HepG2 (cell line): ENCODE results near the gene LLGL2. TPM values are rescaled to one million over a fixed set of nuclear protein-coding genes. Genes with fewer than 3 reads are reported as not detected.

Experiments used
- ATAC-seq: fragments of 200-7000 bp; cut with Tn5 transposase; 3 replicates; pipeline ENCODE4 v1.9.1; 2020; ENCODE audit warnings: mild to moderate bottlenecking, moderate library complexity
- BruUV-seq: library from RNA; stranded (reverse); fragments of 400-500 nt; replicated peaks from 2 replicates; lab custom pipeline; 2021; lab: Mats Ljungman, UMichigan
- CTCF ChIA-PET: fragments of 300-600 bp; formaldehyde crosslinking; extraction: SDS; loops from one replicate; lab custom pipeline; 2021; ENCODE audit warnings: low total read pairs, inconsistent platforms, low intra/inter-chr PET ratio; lab: Yijun Ruan, JAX
- POLR2A ChIA-PET: fragments of 350-600 bp; sonication (Branson Sonifier 250); formaldehyde crosslinking; loops from one replicate; lab custom pipeline; 2020; ENCODE audit warnings: antibody characterized with exemption, inconsistent platforms; lab: Yijun Ruan, JAX
- DNase-seq: peaks from one replicate; pipeline ENCODE4 v3.0.0-alpha.2; 2015; ENCODE audit warnings: low spot score
- FAIRE-seq: peaks from 3 replicates; lab custom pipeline; 2011; peaks lifted over from hg19 to GRCh38; lab: Jason Lieb, UNC
- H2AFZ ChIP-seq: one replicate; pipeline ENCODE4 v1.6.1; 2011; ENCODE audit warnings: low read length, inconsistent platforms
- H3K27ac ChIP-seq: fragments of 300-600 bp; 3 replicates; pipeline ENCODE4 v1.8.0; 2011; ENCODE audit warnings: mixed run types, mild to moderate bottlenecking, mixed read lengths, low read length, inconsistent platforms; ENCODE audit not compliant: insufficient read depth; ENCODE audit errors: extremely low read length
- H3K27me3 ChIP-seq, 2 experiments: fragments of 200-600 bp in 1 of 2; 2 replicates in 1 of 2; 3 replicates in 1 of 2; pipeline versions ENCODE4 v1.6.0 to v1.8.0; 2011; ENCODE audit warnings: low read length in 2 of 2, mild to moderate bottlenecking in 2 of 2, moderate library complexity in 2 of 2, inconsistent platforms in 1 of 2; ENCODE audit not compliant: insufficient read depth in 2 of 2, control insufficient read depth in 1 of 2
- H3K36me3 ChIP-seq, 2 experiments: fragments of 200-600 bp in 1 of 2; replicated peaks in 1 of 2; 2 replicates in 1 of 2; 3 replicates in 1 of 2; pipeline versions ENCODE4 v1.5.1 to v1.8.0; 2011; ENCODE audit warnings: low read length in 2 of 2, inconsistent platforms in 1 of 2; ENCODE audit not compliant: insufficient read depth in 2 of 2, control insufficient read depth in 1 of 2
- H3K4me1 ChIP-seq: 2 replicates; pipeline ENCODE4 v1.5.1; 2012; ENCODE audit warnings: low read length, inconsistent platforms; ENCODE audit not compliant: insufficient read depth
- H3K4me2 ChIP-seq: 2 replicates; pipeline ENCODE4 v1.6.0; 2011; ENCODE audit warnings: low read depth, low read length, inconsistent platforms
- H3K4me3 ChIP-seq, 3 experiments: fragments of 200-600 bp in 1 of 3; sonication (generic), shearing (Covaris generic) in 1 of 3; replicated peaks in 1 of 3; 2 replicates each; pipeline ENCODE4 v1.5.1; 2011 to 2016; ENCODE audit warnings: low read length in 3 of 3, inconsistent platforms in 2 of 3, low read depth in 2 of 3, mild to moderate bottlenecking in 2 of 3, control low read depth in 1 of 3, mixed read lengths in 1 of 3; ENCODE audit not compliant: insufficient read depth in 1 of 3
- H3K79me2 ChIP-seq: one replicate; pipeline ENCODE4 v1.6.1; 2011; ENCODE audit warnings: low read length, inconsistent platforms; ENCODE audit not compliant: insufficient read depth
- H3K9ac ChIP-seq: 2 replicates; pipeline ENCODE4 v1.6.0; 2011; ENCODE audit warnings: mild to moderate bottlenecking, low read depth, low read length, inconsistent platforms; ENCODE audit not compliant: insufficient read depth
- H3K9me3 ChIP-seq: 2 replicates; pipeline ENCODE4 v1.5.1; 2012; ENCODE audit warnings: mild to moderate bottlenecking, low read length
- H4K20me1 ChIP-seq: 2 replicates; pipeline ENCODE4 v1.6.0; 2011; ENCODE audit warnings: inconsistent platforms, mild to moderate bottlenecking, low read length, moderate library complexity; ENCODE audit not compliant: insufficient read depth
- ADNP ChIP-seq: sonication (generic); formaldehyde crosslinking; IDR thresholded peaks from 2 replicates; pipeline ENCODE4 v1.4.0; 2020; ENCODE audit warnings: missing genetic modification reagents
- AKAP8 ChIP-seq: sonication (generic); formaldehyde crosslinking; IDR thresholded peaks from 2 replicates; pipeline ENCODE4 v1.5.1; 2020; ENCODE audit warnings: mild to moderate bottlenecking, missing genetic modification reagents
- BHLHE40 ChIP-seq: IDR thresholded peaks from 2 replicates; pipeline ENCODE4 v1.6.1; 2011; ENCODE audit warnings: low read length, improper control_type of control experiment
- CHD4 ChIP-seq: fragments of 200-600 bp; sonication (generic); IDR thresholded peaks from 2 replicates; pipeline ENCODE4 v1.7.0; 2017; ENCODE audit warnings: mild to moderate bottlenecking, low read length, borderline replicate concordance
- EED ChIP-seq: sonication (generic); formaldehyde crosslinking; IDR thresholded peaks from 2 replicates; pipeline ENCODE4 v1.5.0; 2020; ENCODE audit warnings: mild to moderate bottlenecking, missing genetic modification reagents
- ETV5 ChIP-seq: IDR thresholded peaks from 2 replicates; pipeline ENCODE4 v1.6.1; 2018; ENCODE audit warnings: missing biosample characterization, missing genetic modification reagents, inconsistent platforms, borderline replicate concordance
- GTF2F1 ChIP-seq: fragments of 150-350 bp; IDR thresholded peaks from 2 replicates; pipeline ENCODE4 v1.6.1; 2014; ENCODE audit warnings: low read length
- HDAC6 ChIP-seq: fragments of 200-600 bp; sonication (generic); IDR thresholded peaks from 2 replicates; pipeline ENCODE4 v1.7.0; 2017; ENCODE audit warnings: mild to moderate bottlenecking, antibody characterized with exemption, low read length, low read depth
- ISX ChIP-seq: sonication (generic); formaldehyde crosslinking; conservative IDR thresholded peaks from 2 replicates; pipeline ENCODE4 v1.5.0; 2020; ENCODE audit warnings: missing genetic modification reagents
- KDM1A ChIP-seq: IDR thresholded peaks from 2 replicates; pipeline ENCODE4 v1.6.1; 2016; ENCODE audit warnings: missing compliant biosample characterization
- NRL ChIP-seq: sonication (generic); formaldehyde crosslinking; IDR thresholded peaks from 2 replicates; pipeline ENCODE4 v1.5.0; 2020; ENCODE audit warnings: missing genetic modification reagents, mild to moderate bottlenecking, moderate library complexity, borderline replicate concordance
- SKI ChIP-seq: fragments of 450-650 bp; IDR thresholded peaks from one replicate; pipeline ENCODE4 v1.6.1; 2018; ENCODE audit warnings: mild to moderate bottlenecking; ENCODE audit not compliant: partially characterized antibody
- SOX13 ChIP-seq, 3 experiments: fragments of 450-650 bp in 1 of 3; sonication (generic) in 1 of 3; formaldehyde crosslinking in 1 of 3; IDR thresholded peaks in 2 of 3; conservative IDR thresholded peaks in 1 of 3; 2 replicates each; pipeline versions ENCODE4 v1.5.0 to v1.6.1; 2016 to 2020; ENCODE audit warnings: antibody characterized with exemption in 1 of 3, mild to moderate bottlenecking in 1 of 3, missing compliant biosample characterization in 1 of 3, missing genetic modification reagents in 1 of 3, moderate library complexity in 1 of 3
- SP2 ChIP-seq: sonication (generic); formaldehyde crosslinking; IDR thresholded peaks from 2 replicates; pipeline ENCODE4 v1.5.1; 2020; ENCODE audit warnings: mild to moderate bottlenecking, missing genetic modification reagents
- SSRP1 ChIP-seq: IDR thresholded peaks from 2 replicates; pipeline ENCODE4 v1.6.1; 2016; ENCODE audit warnings: control low read depth
- YY1 ChIP-seq: IDR thresholded peaks from 2 replicates; pipeline ENCODE4 v1.6.1; 2011; ENCODE audit warnings: low read length, low read depth, moderate library complexity, mild to moderate bottlenecking; ENCODE audit not compliant: insufficient read depth, insufficient replicate concordance
- ZFP36 ChIP-seq: fragments of 150-350 bp; IDR thresholded peaks from 2 replicates; pipeline ENCODE4 v1.6.1; 2018; ENCODE audit warnings: borderline replicate concordance, low read length, low read depth; ENCODE audit not compliant: partially characterized antibody
- ZMYM3 ChIP-seq: sonication (generic); formaldehyde crosslinking; IDR thresholded peaks from 2 replicates; pipeline ENCODE4 v1.5.1; 2020; ENCODE audit warnings: mild to moderate bottlenecking, missing genetic modification reagents
- ZNF160 ChIP-seq: sonication (generic); formaldehyde crosslinking; IDR thresholded peaks from 2 replicates; pipeline ENCODE4 v1.8.0; 2022; ENCODE audit warnings: mild to moderate bottlenecking, inconsistent platforms, missing genetic modification reagents
- ZNF317 ChIP-seq: sonication (generic); formaldehyde crosslinking; IDR thresholded peaks from 2 replicates; pipeline ENCODE4 v1.5.0; 2020; ENCODE audit warnings: mild to moderate bottlenecking, missing genetic modification reagents
- ZNF510 ChIP-seq: sonication (generic); formaldehyde crosslinking; IDR thresholded peaks from 2 replicates; pipeline ENCODE4 v1.4.0; 2020; ENCODE audit warnings: low read depth, mild to moderate bottlenecking, missing genetic modification reagents
- ZNF768 ChIP-seq: sonication (generic); formaldehyde crosslinking; IDR thresholded peaks from 2 replicates; pipeline ENCODE4 v1.4.0; 2020; ENCODE audit warnings: missing genetic modification reagents
- ZNF792 ChIP-seq: IDR thresholded peaks from 2 replicates; pipeline ENCODE4 v1.6.1; 2016
- WGBS: methylation state at CpG from one replicate; pipeline ENCODE4 v1.1.6; 2017; ENCODE audit warnings: low lambda C conversion rate; 5-methylcytosine and 5-hydroxymethylcytosine counted together
- in situ Hi-C: cut with HindIII; loops from 2 replicates; pipeline ENCODE4 v1.10.0; 2017; ENCODE audit warnings: low pct_unique_long_range_greater_than_20kb; ENCODE audit not compliant: extremely low pct_ligation_motif_present
- intact Hi-C: fragments of 100-400 bp; cut with micrococcal nuclease; formaldehyde crosslinking; loops from one replicate; pipeline ENCODE4 v1.10.0; 2022; ENCODE audit not compliant: unreplicated experiment
- polyA plus RNA-seq, 8 experiments: library from polyadenylated mRNA; depleted of rRNA in 3 of 8; stranded (reverse) in 7 of 8; unstranded in 1 of 8; fragments of >200 nt; fragmentation: Illumina TruSeq in 4 of 8; extraction: Trizol in 4 of 8; gene quantifications; 2 replicates each; pipeline versions ENCODE4 v1.2.1 to v1.2.3, GENCODE V29; 2011 to 2016; ENCODE audit warnings: low read depth in 4 of 8, missing spikeins in 1 of 8, mixed read lengths in 1 of 8; ENCODE audit not compliant: insufficient read depth in 1 of 8
- total RNA-seq, 5 experiments: library from RNA; depleted of rRNA; stranded (reverse); fragments of >200 nt; fragmentation: Illumina TruSeq; extraction: Trizol; gene quantifications; 2 replicates each; pipeline ENCODE4 v1.2.3, GENCODE V29; 2016; ENCODE audit warnings: low read depth in 1 of 5
- TF ChIP-seq, protein P1 (sequence below): IDR thresholded peaks from 2 replicates; pipeline ENCODE4 v1.6.1; 2012; ENCODE audit warnings: inconsistent platforms
- TF ChIP-seq, protein P2 (sequence below): IDR thresholded peaks from 2 replicates; pipeline ENCODE4 v1.6.1; 2016; ENCODE audit warnings: missing biosample characterization, missing genetic modification reagents, low read depth

The LLGL2 gene
- total and polyA plus RNA-seq, 2 of the 13 experiments (the other 11 are each of a cell fraction or from before 2014, with no cell fraction given) = 83.0 to 86.7 TPM

DNA sequence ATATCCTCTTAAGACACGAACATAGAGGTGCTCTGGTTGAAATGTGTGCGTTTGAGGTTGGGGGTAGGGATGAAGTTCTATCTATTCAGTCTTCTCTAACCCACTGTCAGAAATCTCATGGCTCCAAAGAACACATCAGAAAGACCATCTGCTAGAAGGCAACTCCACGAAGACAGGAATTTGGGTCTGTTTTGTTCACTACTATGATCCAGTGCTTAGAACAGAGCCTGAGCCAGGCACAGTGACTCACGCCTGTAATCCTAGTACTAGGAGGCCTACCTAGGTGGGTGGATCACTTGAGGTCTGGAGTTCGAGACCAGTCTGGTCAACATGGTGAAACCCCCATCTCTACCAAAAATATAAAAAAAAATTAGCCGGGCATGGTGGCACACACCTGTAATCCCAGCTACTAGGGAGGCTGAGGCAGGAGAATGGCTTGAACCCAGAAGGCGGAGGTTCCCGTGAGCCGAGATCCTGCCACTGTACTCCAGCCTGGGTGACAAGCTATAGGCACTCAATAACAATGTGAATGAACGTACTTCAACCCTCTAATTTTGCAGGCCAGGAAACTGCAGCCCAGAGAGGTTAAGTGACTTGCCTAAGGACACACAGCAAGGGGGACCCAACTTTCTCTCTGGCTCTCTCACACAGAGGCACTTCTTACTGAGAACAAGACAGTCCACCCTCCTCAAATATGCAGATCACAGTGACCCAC, 12.4 kb upstream of the LLGL2 start:
- H3K27ac ChIP-seq = peak overlapping the region; percentile 73
- ChIA-PET CTCF (no interaction called here), POLR2A (interaction anchor here (0.7 to 2.1 kb wide), 7 partner anchors 13 to 313 kb away, joined by 4 to 18 read pairs (median 5); partner anchors contain the start of gene LLGL2)
- H3K9ac ChIP-seq = no peak overlapping the region; the same call in 1 of the 2 replicates
- FAIRE-seq (peak; percentile 42), ATAC-seq (no peak), DNase-seq (no peak)
- H2AFZ ChIP-seq = no peak overlapping the region
- peak overlapping the region; percentile 91 for H3K4me2 ChIP-seq
- no peaks in the 10 kb centered on the region; a peak in 3 of 5 replicates for H3K36me3 ChIP-seq
- no peaks in the 10 kb centered on the region; a peak in 1 of 5 replicates for H3K27me3 ChIP-seq
- peaks cover 10% of the 10 kb centered on the region for H3K79me2 ChIP-seq
- WGBS = 79% methylated on average over 10 of the region's 10 CpGs
- H3K4me3 ChIP-seq = peak overlapping the region in 1 of 3 experiments; percentile 79; a peak in 3 of 6 replicates
- no TSS peak for BruUV-seq
- H3K9me3 ChIP-seq = no peaks in the 10 kb centered on the region
- H3K4me1 ChIP-seq = peaks cover 70% of the 10 kb centered on the region
- peaks cover 10% of the 10 kb centered on the region; the same call in 1 of the 2 replicates for H4K20me1 ChIP-seq
- in situ Hi-C loops = no loop called here
- intact Hi-C loops = loop anchor here (5.0 kb wide), 1 partner anchor 56 kb away; the partner anchor contains the start of gene TMEM94
- TF ChIP-seq GTF2F1 = no peak
- no peak for TF ChIP-seq ZNF792 (CRISPR knock-in tag)
- TF ChIP-seq SSRP1 (CRISPR knock-in tag) = no peak
- 0 out of 2 replicates have a peak, but pooled peaks have one; percentile 48 for TF ChIP-seq HDAC6
- TF ChIP-seq CHD4 = peak; percentile 81; the same call in 1 of the 2 replicates
- TF ChIP-seq SOX13 (IDR thresholded peaks at IDR 0.05) = no peak
- no peak for TF ChIP-seq SOX13 (CRISPR knock-in tag; conservative IDR thresholded peaks at IDR 0.05 in 1 of 2, IDR thresholded peaks at IDR 0.05 in 1 of 2)
- TF ChIP-seq ZNF317 (CRISPR knock-in tag) = no peak
- TF ChIP-seq NRL = no peak
- no peak for TF ChIP-seq AKAP8 (CRISPR knock-in tag)
- no peak for TF ChIP-seq YY1
- TF ChIP-seq, protein P1, sequence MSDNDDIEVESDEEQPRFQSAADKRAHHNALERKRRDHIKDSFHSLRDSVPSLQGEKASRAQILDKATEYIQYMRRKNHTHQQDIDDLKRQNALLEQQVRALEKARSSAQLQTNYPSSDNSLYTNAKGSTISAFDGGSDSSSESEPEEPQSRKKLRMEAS = peak; percentile 10; the same call in 1 of the 2 replicates
- no peak for TF ChIP-seq ZNF160 (CRISPR knock-in tag)
- peak; percentile 66 for TF ChIP-seq ZFP36
- 0 out of 2 replicates have a peak, but pooled peaks have one; percentile 29 for TF ChIP-seq EED (CRISPR knock-in tag)
- TF ChIP-seq ETV5 = no peak
- TF ChIP-seq ZNF510 (CRISPR knock-in tag) = no peak
- TF ChIP-seq ADNP (CRISPR knock-in tag) = no peak; the same call in 1 of the 2 replicates
- TF ChIP-seq SKI = no peak
- TF ChIP-seq ISX (CRISPR knock-in tag) = no peak
- TF ChIP-seq KDM1A (CRISPR knock-in tag) = 0 out of 2 replicates have a peak, but pooled peaks have one; percentile 48
- TF ChIP-seq ZMYM3 (CRISPR knock-in tag) = peak; percentile 95
- peak; percentile 99 for TF ChIP-seq ZNF768 (CRISPR knock-in tag)
- TF ChIP-seq SP2 = no peak
- TF ChIP-seq, protein P2, sequence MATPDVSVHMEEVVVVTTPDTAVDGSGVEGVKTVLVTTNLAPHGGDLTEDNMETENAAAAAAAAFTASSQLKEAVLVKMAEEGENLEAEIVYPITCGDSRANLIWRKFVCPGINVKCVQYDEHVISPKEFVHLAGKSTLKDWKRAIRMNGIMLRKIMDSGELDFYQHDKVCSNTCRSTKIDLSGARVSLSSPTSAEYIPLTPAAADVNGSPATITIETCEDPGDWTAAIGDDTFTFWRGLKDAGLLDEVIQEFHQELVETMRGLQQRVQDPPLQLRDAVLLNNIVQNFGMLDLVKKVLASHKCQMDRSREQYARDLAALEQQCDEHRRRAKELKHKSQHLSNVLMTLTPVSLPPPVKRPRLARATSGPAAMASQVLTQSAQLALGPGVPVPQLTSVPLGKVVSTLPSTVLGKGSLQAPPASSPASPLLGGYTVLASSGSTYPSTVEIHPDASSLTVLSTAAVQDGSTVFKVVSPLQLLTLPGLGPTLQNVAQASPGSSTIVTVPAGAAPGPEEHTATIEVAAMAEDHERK (CRISPR knock-in tag) = no peak
- no peak for TF ChIP-seq BHLHE40
